Activated naive CD8-positive, alpha-beta T cell (primary cell): ENCODE data around the gene GMDS.

Experiments
- H3K27ac Mint-ChIP-seq: one replicate; pipeline ENCODE4 v1.8.0; 2021; ENCODE audit warnings: mixed read lengths
- H3K27me3 Mint-ChIP-seq: one replicate; pipeline ENCODE4 v1.8.0; 2021; ENCODE audit warnings: mixed read lengths
- H3K36me3 Mint-ChIP-seq: one replicate; pipeline ENCODE4 v1.8.0; 2021; ENCODE audit warnings: mixed read lengths
- H3K4me1 Mint-ChIP-seq: one replicate; pipeline ENCODE4 v1.8.0; 2021; ENCODE audit warnings: low read depth, mixed read lengths
- H3K4me3 Mint-ChIP-seq: one replicate; pipeline ENCODE4 v1.8.0; 2021; ENCODE audit warnings: mild to moderate bottlenecking, mixed read lengths
- H3K9me3 Mint-ChIP-seq: one replicate; pipeline ENCODE4 v1.8.0; 2021; ENCODE audit warnings: low read depth, mixed read lengths

The GMDS gene

DNA sequence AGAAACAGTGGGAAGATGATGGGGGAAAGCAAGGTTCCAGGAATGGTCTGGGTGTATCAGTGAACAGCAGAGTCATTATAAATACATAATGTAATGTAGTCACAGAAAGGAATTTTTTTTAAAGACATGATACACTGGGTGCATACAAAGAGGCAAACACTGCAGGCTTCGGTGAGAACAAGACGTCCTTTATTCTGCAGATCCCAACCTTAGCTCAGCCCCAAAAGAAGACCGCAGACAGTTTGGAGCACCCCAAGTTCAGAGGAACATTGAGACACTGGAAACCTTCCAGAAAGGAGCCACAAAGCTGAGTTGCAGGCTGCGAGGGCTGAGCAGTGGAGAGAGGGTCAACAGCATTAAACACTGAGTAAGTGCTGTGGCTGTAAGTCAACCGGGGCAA is 666.3 kb downstream of the GMDS start:
- Mint-ChIP-seq H3K27me3 (no peaks in the 10 kb centered on the region), H3K4me3 (no peak overlapping the region), H3K27ac (no peak overlapping the region), H3K9me3 (no peaks in the 10 kb centered on the region), H3K4me1 (no peaks in the 10 kb centered on the region), H3K36me3 (no peaks in the 10 kb centered on the region)

- no peaks in the 10 kb centered on the region for H3K9me3 Mint-ChIP-seq
- H3K27me3 Mint-ChIP-seq = no peaks in the 10 kb centered on the region
- no peak overlapping the region for H3K4me3 Mint-ChIP-seq
- no peaks in the 10 kb centered on the region for H3K4me1 Mint-ChIP-seq
- H3K36me3 Mint-ChIP-seq = no peaks in the 10 kb centered on the region
- H3K27ac Mint-ChIP-seq = no peak overlapping the region
These were observed 667.3 kb downstream of the GMDS start for GRCh38 chr6:1577896-1578745.

DNA sequence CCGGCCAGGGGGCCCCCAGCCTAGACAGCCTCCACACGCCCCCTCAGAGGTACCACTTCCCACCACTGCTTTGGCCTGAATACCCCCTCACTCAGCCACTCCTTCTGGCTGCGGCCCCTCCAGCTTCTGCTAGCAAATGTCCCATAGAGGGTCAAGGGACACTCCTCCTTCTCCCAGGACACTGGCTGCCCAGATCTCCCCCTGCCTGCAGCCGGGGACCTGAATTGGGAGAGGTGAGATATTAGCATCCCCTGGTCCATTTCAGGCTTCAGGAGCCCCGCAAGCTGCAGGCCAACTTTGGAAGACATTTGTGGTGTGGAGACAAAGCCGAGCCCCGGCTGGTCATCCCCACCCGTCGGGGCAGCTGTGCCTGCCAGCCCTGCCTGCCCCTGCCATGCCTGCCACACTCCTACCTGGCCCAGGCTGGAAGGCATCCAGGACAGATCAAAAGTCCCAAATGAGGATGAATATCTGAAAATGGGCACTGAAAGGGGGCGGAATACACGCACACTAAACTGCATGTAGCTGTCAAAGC is 668.2 kb downstream of the GMDS start:
- H3K36me3 Mint-ChIP-seq = no peaks in the 10 kb centered on the region
- no peaks in the 10 kb centered on the region for H3K4me1 Mint-ChIP-seq
- no peak overlapping the region for H3K4me3 Mint-ChIP-seq
- H3K27ac Mint-ChIP-seq = no peak overlapping the region
- H3K27me3 Mint-ChIP-seq = no peaks in the 10 kb centered on the region
- peaks cover 3% of the 10 kb centered on the region for H3K9me3 Mint-ChIP-seq

DNA sequence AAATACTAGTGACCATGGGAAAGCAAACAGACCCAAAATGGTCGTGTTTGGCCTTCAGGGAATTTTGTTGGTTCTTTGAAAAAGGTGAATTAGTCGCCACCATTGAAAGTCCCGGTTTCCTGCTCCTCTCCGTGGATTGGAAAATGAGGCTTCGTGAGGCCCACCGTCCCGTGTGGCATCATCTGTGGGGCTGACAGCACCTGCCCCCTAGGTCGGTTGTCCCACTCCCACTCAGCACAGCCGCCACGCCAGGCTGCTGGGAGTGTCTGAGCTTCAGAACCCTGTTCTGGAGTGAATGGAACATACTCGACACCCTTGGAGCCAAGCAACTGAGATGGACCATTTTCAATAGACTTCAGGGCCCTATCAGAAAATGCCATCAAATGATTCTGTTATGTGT is 668.7 kb downstream of the GMDS start:
- Mint-ChIP-seq H3K36me3 (no peaks in the 10 kb centered on the region), H3K4me1 (no peaks in the 10 kb centered on the region), H3K4me3 (no peak overlapping the region), H3K9me3 (peaks cover 6% of the 10 kb centered on the region), H3K27ac (no peak overlapping the region), H3K27me3 (no peaks in the 10 kb centered on the region)

DNA sequence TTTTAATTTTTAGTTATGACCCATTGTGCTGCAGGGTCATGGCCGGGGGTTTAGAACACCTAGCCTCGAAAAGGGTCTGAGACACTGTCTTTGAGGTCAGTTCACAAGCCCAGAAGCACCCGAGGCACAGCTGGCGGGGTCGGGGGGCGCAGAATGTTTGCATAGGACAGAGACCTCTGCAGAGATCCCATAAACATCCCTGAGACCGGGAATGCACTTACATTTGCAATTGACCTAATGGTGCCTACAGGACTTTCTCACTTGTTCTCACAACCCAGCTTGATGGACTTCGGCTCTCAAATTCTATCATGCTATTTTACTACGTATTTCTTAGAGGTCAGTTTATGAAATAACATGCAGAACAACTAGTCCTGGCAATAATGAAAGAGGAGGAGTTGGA is 669.2 kb downstream of the GMDS start:
- H3K4me3 Mint-ChIP-seq = no peak overlapping the region
- peaks cover 4% of the 10 kb centered on the region for H3K36me3 Mint-ChIP-seq
- peaks cover 11% of the 10 kb centered on the region for H3K9me3 Mint-ChIP-seq
- no peaks in the 10 kb centered on the region for H3K4me1 Mint-ChIP-seq
- H3K27ac Mint-ChIP-seq = no peak overlapping the region
- no peaks in the 10 kb centered on the region for H3K27me3 Mint-ChIP-seq

GRCh38 chr6:1575210-1576041 is 670.0 kb downstream of the GMDS start:
- peaks cover 5% of the 10 kb centered on the region for H3K36me3 Mint-ChIP-seq
- peaks cover 18% of the 10 kb centered on the region for H3K9me3 Mint-ChIP-seq
- H3K27ac Mint-ChIP-seq = no peak overlapping the region
- H3K4me1 Mint-ChIP-seq = no peaks in the 10 kb centered on the region
- H3K4me3 Mint-ChIP-seq = no peak overlapping the region
- H3K27me3 Mint-ChIP-seq = no peaks in the 10 kb centered on the region

GRCh38 chr6:1574890-1575209 is 670.6 kb downstream of the GMDS start:
- H3K27me3 Mint-ChIP-seq = no peaks in the 10 kb centered on the region
- no peak overlapping the region for H3K27ac Mint-ChIP-seq
- peaks cover 5% of the 10 kb centered on the region for H3K36me3 Mint-ChIP-seq
- H3K9me3 Mint-ChIP-seq = peaks cover 23% of the 10 kb centered on the region
- no peak overlapping the region for H3K4me3 Mint-ChIP-seq
- H3K4me1 Mint-ChIP-seq = no peaks in the 10 kb centered on the region

DNA sequence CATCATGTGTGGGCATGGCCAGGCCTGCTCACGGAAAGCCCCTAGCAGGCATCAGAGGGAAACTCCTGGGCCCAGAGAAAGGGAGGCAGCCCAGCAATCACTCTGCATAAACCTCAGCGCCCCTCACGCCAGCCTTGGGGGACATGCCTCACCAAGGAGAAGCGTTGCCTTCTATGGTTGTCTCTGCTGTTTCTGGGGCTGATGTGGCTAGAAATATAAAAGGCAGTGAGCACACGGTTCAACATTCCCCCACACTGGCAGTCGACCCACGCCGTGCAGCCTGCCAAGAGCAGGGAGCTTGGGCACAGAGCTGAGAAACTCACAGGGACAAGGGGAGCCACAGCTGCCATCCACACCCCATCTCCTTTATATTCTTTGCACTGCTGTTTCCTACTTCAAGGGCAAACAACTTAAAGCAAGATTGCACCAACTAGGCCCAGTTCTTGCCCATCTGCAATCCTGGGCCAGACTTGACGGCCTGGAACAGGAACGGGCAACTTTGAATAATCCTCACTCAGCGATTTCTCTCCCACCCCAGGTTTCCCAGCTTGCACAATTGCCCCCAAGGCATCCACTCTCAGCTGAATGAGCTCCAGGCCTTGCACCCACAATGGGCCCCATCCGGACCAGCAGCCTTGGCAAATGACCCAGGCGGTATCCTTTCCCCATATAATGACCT is 671.2 kb downstream of the GMDS start:
- Mint-ChIP-seq H3K9me3 (peaks cover 23% of the 10 kb centered on the region), H3K4me3 (no peak overlapping the region), H3K27me3 (no peaks in the 10 kb centered on the region), H3K36me3 (peaks cover 5% of the 10 kb centered on the region), H3K27ac (no peak overlapping the region), H3K4me1 (no peaks in the 10 kb centered on the region)
